SK-N-SH treated with all-trans-retinoic acid at 6 μM for 48 hours (cell line): ENCODE measurements around the gene PPWD1.

Source experiments
- ATAC-seq: fragments of 200-7000 bp; cut with Tn5 transposase; 3 replicates; pipeline ENCODE4 v1.9.1; 2020; ENCODE audit warnings: mild to moderate bottlenecking, moderate library complexity
- ARNTL ChIP-seq: fragments of 450-650 bp; formaldehyde crosslinking; IDR thresholded peaks from 2 replicates; pipeline ENCODE4 v1.5.0; 2020; ENCODE audit warnings: low read depth, mild to moderate bottlenecking, moderate library complexity, borderline replicate concordance
- BACH2 ChIP-seq: fragments of 250-450 bp; sonication (Bioruptor Pico); IDR thresholded peaks from 2 replicates; pipeline ENCODE4 v1.9.0; 2021; ENCODE audit warnings: mild to moderate bottlenecking, borderline replicate concordance
- CREB5 ChIP-seq: fragments of 250-450 bp; sonication (Bioruptor Pico); IDR thresholded peaks from 2 replicates; pipeline ENCODE4 v1.5.1; 2020; ENCODE audit warnings: low read depth, mild to moderate bottlenecking, moderate library complexity
- CSDC2 ChIP-seq: fragments of 250-450 bp; sonication (Bioruptor Pico); IDR thresholded peaks from 2 replicates; pipeline ENCODE4 v1.5.0; 2020; ENCODE audit warnings: mild to moderate bottlenecking, moderate library complexity
- CSRNP3 ChIP-seq: fragments of 250-450 bp; sonication (Bioruptor Pico); IDR thresholded peaks from 2 replicates; pipeline ENCODE4 v1.5.1; 2021; ENCODE audit warnings: mild to moderate bottlenecking, moderate library complexity
- ESRRG ChIP-seq: fragments of 250-450 bp; sonication (Bioruptor Pico); IDR thresholded peaks from 2 replicates; pipeline ENCODE4 v1.6.1; 2021; ENCODE audit warnings: mild to moderate bottlenecking
- GLIS3 ChIP-seq: fragments of 250-450 bp; sonication (Bioruptor Pico); IDR thresholded peaks from 2 replicates; pipeline ENCODE4 v1.5.0; 2020; ENCODE audit warnings: mild to moderate bottlenecking, moderate library complexity
- ISL1 ChIP-seq: fragments of 250-450 bp; sonication (Bioruptor Pico); IDR thresholded peaks from 2 replicates; pipeline ENCODE4 v2.1.2; 2022; ENCODE audit warnings: mild to moderate bottlenecking, moderate library complexity
- OSR1 ChIP-seq: fragments of 250-450 bp; sonication (Bioruptor Pico); IDR thresholded peaks from 2 replicates; pipeline ENCODE4 v1.8.0; 2022; ENCODE audit warnings: moderate library complexity, mild to moderate bottlenecking, inconsistent platforms
- PATZ1 ChIP-seq: fragments of 250-450 bp; sonication (Bioruptor Pico); IDR thresholded peaks from 2 replicates; pipeline ENCODE4 v1.8.0; 2020; ENCODE audit warnings: mild to moderate bottlenecking, moderate library complexity, borderline replicate concordance
- POU6F1 ChIP-seq: fragments of 250-450 bp; sonication (Bioruptor Pico); IDR thresholded peaks from 2 replicates; pipeline ENCODE4 v1.8.0; 2021; ENCODE audit warnings: low read depth, mild to moderate bottlenecking, moderate library complexity, borderline replicate concordance
- PPARA ChIP-seq: fragments of 250-450 bp; sonication (Bioruptor Pico); IDR thresholded peaks from 2 replicates; pipeline ENCODE4 v1.5.0; 2020; ENCODE audit warnings: mild to moderate bottlenecking, borderline replicate concordance
- RARB ChIP-seq: fragments of 250-450 bp; sonication (Bioruptor Pico); IDR thresholded peaks from 2 replicates; pipeline ENCODE4 v1.8.0; 2021; ENCODE audit warnings: mild to moderate bottlenecking, moderate library complexity
- SNAI2 ChIP-seq: fragments of 250-450 bp; sonication (Bioruptor Pico); IDR thresholded peaks from 2 replicates; pipeline ENCODE4 v1.5.0; 2020; ENCODE audit warnings: mild to moderate bottlenecking, moderate library complexity
- TCF4 ChIP-seq: fragments of 250-450 bp; sonication (Bioruptor Pico); IDR thresholded peaks from 2 replicates; pipeline ENCODE4 v1.8.0; 2021; ENCODE audit warnings: mild to moderate bottlenecking, moderate library complexity, borderline replicate concordance
- TOX ChIP-seq: fragments of 250-450 bp; sonication (Bioruptor Pico); IDR thresholded peaks from 2 replicates; pipeline ENCODE4 v1.8.0; 2021; ENCODE audit warnings: mild to moderate bottlenecking, moderate library complexity, borderline replicate concordance
- TSHZ2 ChIP-seq: fragments of 250-450 bp; sonication (Bioruptor Pico); IDR thresholded peaks from 2 replicates; pipeline ENCODE4 v1.5.0; 2020; ENCODE audit warnings: mild to moderate bottlenecking, moderate library complexity
- ZC3H10 ChIP-seq: fragments of 250-450 bp; sonication (Bioruptor Pico); IDR thresholded peaks from 2 replicates; pipeline ENCODE4 v1.5.1; 2021; ENCODE audit warnings: mild to moderate bottlenecking, moderate library complexity
- ZFP3 ChIP-seq: fragments of 250-450 bp; sonication (Bioruptor Pico); IDR thresholded peaks from 2 replicates; pipeline ENCODE4 v1.5.0; 2020; ENCODE audit warnings: mild to moderate bottlenecking, moderate library complexity
- ZFP30 ChIP-seq: fragments of 450-650 bp; formaldehyde crosslinking; IDR thresholded peaks from 2 replicates; pipeline ENCODE4 v1.5.0; 2022; ENCODE audit warnings: mild to moderate bottlenecking, moderate library complexity
- ZNF565 ChIP-seq: fragments of 450-650 bp; formaldehyde crosslinking; conservative IDR thresholded peaks from 2 replicates; pipeline ENCODE4 v1.5.0; 2020; ENCODE audit warnings: low read depth, mild to moderate bottlenecking, moderate library complexity
- ZNF70 ChIP-seq: fragments of 450-650 bp; formaldehyde crosslinking; IDR thresholded peaks from 2 replicates; pipeline ENCODE4 v1.5.0; 2020; ENCODE audit warnings: mild to moderate bottlenecking, moderate library complexity
- ZNF8 ChIP-seq: fragments of 450-650 bp; formaldehyde crosslinking; IDR thresholded peaks from 2 replicates; pipeline ENCODE4 v1.5.0; 2020; ENCODE audit warnings: mild to moderate bottlenecking, moderate library complexity

The PPWD1 gene

DNA sequence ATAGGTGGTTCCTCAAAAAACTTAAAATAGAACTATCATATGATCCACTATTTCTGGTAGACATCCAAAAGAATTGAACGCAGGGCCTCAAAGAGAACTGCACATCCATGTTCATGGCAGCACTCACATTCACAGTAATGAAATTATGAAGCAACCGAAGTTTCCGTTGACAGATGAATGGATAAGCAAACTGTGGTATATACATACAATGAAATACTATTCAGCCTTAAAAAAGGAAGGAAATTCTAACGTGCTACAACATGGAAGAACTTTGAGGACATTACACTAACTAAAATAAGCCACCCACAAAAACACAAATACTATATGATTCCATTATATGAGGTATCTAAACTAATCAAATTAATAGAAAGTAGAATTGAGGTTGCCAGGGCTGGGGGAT is 18.6 kb upstream of the PPWD1 start:
- TF ChIP-seq ZFP3 (CRISPR knock-in tag) (no peak), CREB5 (CRISPR knock-in tag) (no peak), OSR1 (CRISPR knock-in tag) (no peak), PATZ1 (no peak), ZNF8 (CRISPR knock-in tag) (peak; percentile 60), TSHZ2 (CRISPR knock-in tag) (no peak), ARNTL (no peak), ZNF70 (no peak)
- no peak for ATAC-seq

DNA sequence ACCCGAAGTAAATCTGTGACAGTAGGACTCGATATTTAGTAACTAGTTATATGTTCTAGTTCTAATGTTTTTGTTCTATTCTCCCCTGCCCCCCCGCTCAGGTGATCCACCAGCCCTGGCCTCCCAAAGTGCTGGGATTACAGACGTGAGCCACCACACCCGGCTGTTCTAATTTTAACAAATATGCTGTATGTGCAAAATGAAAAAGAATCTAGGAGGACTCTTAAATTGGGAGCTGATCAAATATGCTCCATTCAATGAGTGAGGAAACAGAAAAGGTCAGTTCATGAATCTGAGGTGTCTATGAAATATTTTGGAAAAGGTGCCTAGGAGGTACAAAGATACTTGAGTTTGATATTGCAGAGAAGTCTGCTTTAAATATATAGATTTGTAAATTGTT is 17.0 kb upstream of the PPWD1 start:
- no peak for TF ChIP-seq ESRRG
- TF ChIP-seq PATZ1 = no peak
- TF ChIP-seq CREB5 (CRISPR knock-in tag) = no peak
- no peak for TF ChIP-seq PPARA
- no peak for TF ChIP-seq ZFP30
- TF ChIP-seq TOX (CRISPR knock-in tag) = no peak
- TF ChIP-seq ZNF70 = no peak
- TF ChIP-seq ARNTL = no peak
- no peak for TF ChIP-seq RARB
- ATAC-seq = no peak

DNA sequence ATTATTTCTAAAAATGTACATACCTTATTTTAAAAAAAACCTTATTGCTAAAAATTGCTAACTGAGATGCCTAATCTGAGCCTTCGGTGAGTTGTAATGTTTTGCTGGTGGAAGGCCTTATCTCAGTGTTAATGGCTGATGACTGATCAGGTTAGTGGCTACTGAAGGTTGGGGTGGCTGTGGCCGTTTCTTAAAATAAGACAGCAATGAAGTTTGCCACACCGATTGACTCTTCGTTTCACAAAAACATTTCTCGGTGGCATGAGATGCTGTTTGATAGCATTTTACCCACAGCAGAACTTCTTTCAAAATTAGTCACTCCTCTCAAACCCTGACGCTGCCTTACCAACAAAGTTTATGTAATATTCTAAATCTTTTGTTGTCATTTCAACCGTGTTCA is 14.8 kb upstream of the PPWD1 start:
- no peak for TF ChIP-seq ZC3H10
- no peak for TF ChIP-seq ARNTL
- no peak for TF ChIP-seq CREB5 (CRISPR knock-in tag)
- no peak for TF ChIP-seq ZNF8 (CRISPR knock-in tag)
- no peak for TF ChIP-seq BACH2 (CRISPR knock-in tag)
- TF ChIP-seq ZNF565 (CRISPR knock-in tag) = no peak
- no peak for TF ChIP-seq ISL1 (CRISPR knock-in tag)
- TF ChIP-seq TOX (CRISPR knock-in tag) = no peak
- TF ChIP-seq ZFP3 (CRISPR knock-in tag) = no peak
- no peak for TF ChIP-seq OSR1 (CRISPR knock-in tag)
- no peak for TF ChIP-seq CSRNP3 (CRISPR knock-in tag)
- no peak for TF ChIP-seq POU6F1 (CRISPR knock-in tag)
- no peak for TF ChIP-seq ZNF70
- TF ChIP-seq CSDC2 (CRISPR knock-in tag) = no peak
- TF ChIP-seq TCF4 (CRISPR knock-in tag) = no peak
- TF ChIP-seq RARB = no peak
- no peak for TF ChIP-seq PATZ1
- TF ChIP-seq SNAI2 (CRISPR knock-in tag) = no peak
- TF ChIP-seq GLIS3 (CRISPR knock-in tag) = no peak
- ATAC-seq = no peak
